GM19193 (cell line): ENCODE measurements around the gene BNIP5.

ENCODE experiments used
- POLR2A ChIP-seq: IDR thresholded peaks from 4 replicates; pipeline ENCODE4 v1.6.1; 2011; ENCODE audit not compliant: insufficient read depth, insufficient read length; ENCODE audit errors: extremely low read depth

The BNIP5 gene

GRCh38 chr6:36335465-36336207 lies 1.1 kb downstream of the BNIP5 start:
- no peak for TF ChIP-seq POLR2A

- no peak for TF ChIP-seq POLR2A
These were observed 1.7 kb downstream of the BNIP5 start for GRCh38 chr6:36334832-36335459.

- no peak for TF ChIP-seq POLR2A
These were observed 2.6 kb downstream of the BNIP5 start for GRCh38 chr6:36333931-36334725.

- no peak for TF ChIP-seq POLR2A
These were observed 3.4 kb downstream of the BNIP5 start for GRCh38 chr6:36333171-36333895.

- no peak for TF ChIP-seq POLR2A
These were observed 5.3 kb downstream of the BNIP5 start for GRCh38 chr6:36331381-36331780.

GRCh38 chr6:36330366-36330765 lies 6.3 kb downstream of the BNIP5 start:
- no peak for TF ChIP-seq POLR2A

- no peak for TF ChIP-seq POLR2A
These were observed 6.8 kb downstream of the BNIP5 start for GRCh38 chr6:36329798-36330291.

- TF ChIP-seq POLR2A: no peak
These were observed 8.1 kb downstream of the BNIP5 start for GRCh38 chr6:36328600-36328999.

GRCh38 chr6:36327919-36328236 lies 8.8 kb downstream of the BNIP5 start:
- no peak for TF ChIP-seq POLR2A

- TF ChIP-seq POLR2A: no peak
These were observed 9.3 kb downstream of the BNIP5 start for GRCh38 chr6:36327226-36327918.

- no peak for TF ChIP-seq POLR2A
These were observed 10.2 kb downstream of the BNIP5 start for GRCh38 chr6:36326356-36326995.

GRCh38 chr6:36324715-36325114 lies 12.0 kb downstream of the BNIP5 start:
- TF ChIP-seq POLR2A: no peak

- TF ChIP-seq POLR2A: no peak
These were observed 12.5 kb downstream of the BNIP5 start for GRCh38 chr6:36324191-36324590.

GRCh38 chr6:36323062-36323461 lies 13.6 kb downstream of the BNIP5 start:
- TF ChIP-seq POLR2A: no peak

- TF ChIP-seq POLR2A: no peak
These were observed 14.1 kb downstream of the BNIP5 start for GRCh38 chr6:36322591-36322990.

GRCh38 chr6:36320475-36320874 lies 16.2 kb downstream of the BNIP5 start:
- no peak for TF ChIP-seq POLR2A
